CD4-positive, CD25-positive, alpha-beta regulatory T cell (primary cell): ENCODE results near the gene SBK3. TPM values are rescaled to one million over a fixed set of nuclear protein-coding genes. Genes with fewer than 3 reads are reported as not detected.

Experiments used
- ATAC-seq, 2 donors: fragments of 150-1000 bp; cut with Tn5 transposase; one replicate each; pipeline ENCODE4 v1.10.0; 2021; ENCODE audit warnings: low read depth in 2 of 2, moderate number of reproducible peaks in 2 of 2, moderate library complexity in 1 of 2
- DNase-seq, 3 donors: peaks; one replicate each; pipeline versions ENCODE4 v3.0.0 to v3.0.0-alpha.2; 2012 to 2022; ENCODE audit warnings: mixed read lengths in 1 of 3
- H3K27ac ChIP-seq: one replicate; pipeline ENCODE4 v1.7.0; 2013; ENCODE audit warnings: mild to moderate bottlenecking, low read length; ENCODE audit not compliant: insufficient read depth, poor library complexity, severe bottlenecking
- H3K27me3 ChIP-seq: one replicate; pipeline ENCODE4 v1.7.0; 2013; ENCODE audit warnings: low read length; ENCODE audit not compliant: control insufficient read depth, insufficient read depth
- H3K36me3 ChIP-seq: one replicate; pipeline ENCODE4 v1.7.0; 2013; ENCODE audit warnings: mild to moderate bottlenecking, low read length, moderate library complexity; ENCODE audit not compliant: control insufficient read depth, insufficient read depth
- H3K4me1 ChIP-seq: 2 replicates; pipeline ENCODE4 v1.7.0; 2013; ENCODE audit warnings: mild to moderate bottlenecking, low read length; ENCODE audit not compliant: insufficient read depth, control insufficient read depth, poor library complexity, severe bottlenecking
- H3K4me3 ChIP-seq: one replicate; pipeline ENCODE4 v1.7.0; 2013; ENCODE audit warnings: low read depth, mild to moderate bottlenecking, low read length, moderate library complexity
- H3K9me3 ChIP-seq, 2 experiments: 1 replicate in 1 of 2; 2 replicates in 1 of 2; pipeline ENCODE4 v1.7.0; 2013; ENCODE audit warnings: low read length in 2 of 2, mild to moderate bottlenecking in 1 of 2, moderate library complexity in 1 of 2; ENCODE audit not compliant: control insufficient read depth in 2 of 2
- H3K27ac Mint-ChIP-seq, 3 donors: one replicate each; pipeline ENCODE4 v1.8.0; 2020 to 2022; ENCODE audit warnings: mild to moderate bottlenecking in 3 of 3, mixed read lengths in 3 of 3, moderate library complexity in 2 of 3
- H3K27me3 Mint-ChIP-seq: one replicate; pipeline ENCODE4 v1.8.0; 2022; ENCODE audit warnings: mild to moderate bottlenecking, mixed read lengths
- H3K36me3 Mint-ChIP-seq: one replicate; pipeline ENCODE4 v1.8.0; 2020; ENCODE audit warnings: mixed read lengths
- H3K4me1 Mint-ChIP-seq, 4 donors: one replicate each; pipeline ENCODE4 v1.8.0; 2020 to 2022; ENCODE audit warnings: mixed read lengths in 4 of 4, mild to moderate bottlenecking in 1 of 4
- H3K4me3 Mint-ChIP-seq, 4 donors: one replicate each; pipeline ENCODE4 v1.8.0; 2020 to 2022; ENCODE audit warnings: mild to moderate bottlenecking in 4 of 4, mixed read lengths in 4 of 4, moderate library complexity in 3 of 4
- H3K9me3 Mint-ChIP-seq, 7 donors: one replicate each; pipeline ENCODE4 v1.8.0; 2020 to 2022; ENCODE audit warnings: mixed read lengths in 7 of 7, mild to moderate bottlenecking in 3 of 7, moderate library complexity in 2 of 7
- polyA plus RNA-seq, 4 donors: library from polyadenylated mRNA; unstranded; fragments of 300-500 nt; fragmentation: Illumina TruSeq; gene quantifications; one replicate each; pipeline ENCODE4 v1.2.3, GENCODE V29; 2021
- total RNA-seq: library from RNA; stranded (reverse); gene quantifications from one replicate; pipeline ENCODE4 v1.2.3, GENCODE V29; 2022

The SBK3 gene
- total and polyA plus RNA-seq, 5 donors from 2014 or later, result not detected

- Mint-ChIP-seq H3K9me3 (peaks cover 0 to 1% (median 0%) of the 10 kb centered on the region in 7 donors), H3K27me3 (peaks cover 17% of the 10 kb centered on the region), H3K36me3 (no peaks in the 10 kb centered on the region), H3K27ac (no peak overlapping the region), H3K4me3 (no peak overlapping the region), H3K4me1 (no peaks in the 10 kb centered on the region)
- DNase-seq, result no peak
- no peak overlapping the region for H3K27ac ChIP-seq
- no peak overlapping the region for H3K4me3 ChIP-seq
- ATAC-seq, result no peak
- H3K9me3 ChIP-seq, result no peaks in the 10 kb centered on the region
- no peaks in the 10 kb centered on the region for H3K36me3 ChIP-seq
- H3K4me1 ChIP-seq, result no peaks in the 10 kb centered on the region
- H3K27me3 ChIP-seq, result no peaks in the 10 kb centered on the region
Observed at GRCh38 chr19:55567708-55568328, 22.5 kb upstream of the SBK3 start.

DNA sequence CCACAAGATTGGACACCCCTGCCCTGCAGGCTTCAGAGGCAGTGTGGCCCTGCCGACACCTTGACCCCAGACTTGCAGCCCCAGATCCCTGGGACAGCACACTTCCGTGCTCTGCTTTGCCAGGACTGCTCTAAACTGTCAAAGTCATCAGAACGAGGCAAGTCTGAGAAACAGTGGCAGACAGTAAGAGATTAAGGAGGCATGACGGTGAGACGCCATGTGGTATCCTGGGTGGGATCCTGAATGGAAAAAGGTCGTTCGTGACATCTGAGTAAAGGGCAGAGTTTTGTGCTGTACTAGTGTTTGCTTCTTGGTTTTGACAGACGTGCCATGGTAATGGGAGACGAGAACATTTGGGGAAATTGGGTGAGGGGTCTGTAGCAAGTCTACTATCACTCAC lies 21.5 kb upstream of the SBK3 start:
- Mint-ChIP-seq H3K36me3 (no peaks in the 10 kb centered on the region), H3K4me1 (no peaks in the 10 kb centered on the region), H3K9me3 (peaks cover 0 to 1% (median 0%) of the 10 kb centered on the region in 7 donors), H3K27me3 (peaks cover 17% of the 10 kb centered on the region), H3K4me3 (no peak overlapping the region), H3K27ac (no peak overlapping the region)
- H3K36me3 ChIP-seq, result no peaks in the 10 kb centered on the region
- no peak overlapping the region for H3K4me3 ChIP-seq
- no peaks in the 10 kb centered on the region for H3K27me3 ChIP-seq
- DNase-seq (no peak), ATAC-seq (no peak)
- H3K4me1 ChIP-seq, result no peaks in the 10 kb centered on the region
- H3K9me3 ChIP-seq, result no peaks in the 10 kb centered on the region
- H3K27ac ChIP-seq, result no peak overlapping the region

- no peaks in the 10 kb centered on the region for H3K4me1 ChIP-seq
- no peak overlapping the region for H3K4me3 Mint-ChIP-seq
- peaks cover 21% of the 10 kb centered on the region for H3K27me3 Mint-ChIP-seq
- H3K4me1 Mint-ChIP-seq, result no peaks in the 10 kb centered on the region
- no peaks in the 10 kb centered on the region for H3K36me3 ChIP-seq
- H3K36me3 Mint-ChIP-seq, result no peaks in the 10 kb centered on the region
- DNase-seq (no peak), ATAC-seq (no peak)
- H3K4me3 ChIP-seq, result no peak overlapping the region
- H3K9me3 Mint-ChIP-seq, result peaks cover 0 to 2% (median 0%) of the 10 kb centered on the region in 7 donors
- no peaks in the 10 kb centered on the region for H3K27me3 ChIP-seq
- no peak overlapping the region for H3K27ac ChIP-seq
- no peak overlapping the region for H3K27ac Mint-ChIP-seq
- H3K9me3 ChIP-seq, result no peaks in the 10 kb centered on the region
Observed at GRCh38 chr19:55563261-55563690, 17.9 kb upstream of the SBK3 start.

DNA sequence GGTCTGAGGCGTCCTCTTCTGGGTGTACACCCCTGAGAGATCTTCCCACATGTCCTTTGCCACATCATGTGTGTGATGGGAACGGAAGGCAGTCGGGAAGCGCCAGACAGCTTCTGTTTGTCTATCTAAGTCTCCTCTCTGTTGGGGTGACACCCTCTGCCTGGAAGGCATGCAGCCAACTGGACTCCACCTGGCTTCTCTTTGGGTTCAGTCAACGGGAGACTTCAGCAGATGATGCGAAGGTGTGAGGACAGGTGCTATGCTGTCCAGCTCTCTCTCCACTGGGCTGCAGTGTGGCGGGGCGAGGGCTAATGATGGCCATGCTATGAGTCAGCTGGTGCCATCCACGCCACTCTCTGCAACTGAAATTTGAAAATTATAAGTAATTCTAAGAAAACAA lies 14.3 kb upstream of the SBK3 start:
- Histone ChIP-seq H3K4me1 (no peaks in the 10 kb centered on the region), H3K27me3 (no peaks in the 10 kb centered on the region), H3K4me3 (no peak overlapping the region), H3K36me3 (no peaks in the 10 kb centered on the region), H3K27ac (no peak overlapping the region), H3K9me3 (no peaks in the 10 kb centered on the region)
- Mint-ChIP-seq H3K9me3 (peaks cover 0 to 2% (median 0%) of the 10 kb centered on the region in 7 donors), H3K4me1 (no peaks in the 10 kb centered on the region), H3K27ac (no peak overlapping the region), H3K36me3 (no peaks in the 10 kb centered on the region), H3K4me3 (no peak overlapping the region), H3K27me3 (peaks cover 4% of the 10 kb centered on the region)
- ATAC-seq, result no peak
- no peak for DNase-seq

DNA sequence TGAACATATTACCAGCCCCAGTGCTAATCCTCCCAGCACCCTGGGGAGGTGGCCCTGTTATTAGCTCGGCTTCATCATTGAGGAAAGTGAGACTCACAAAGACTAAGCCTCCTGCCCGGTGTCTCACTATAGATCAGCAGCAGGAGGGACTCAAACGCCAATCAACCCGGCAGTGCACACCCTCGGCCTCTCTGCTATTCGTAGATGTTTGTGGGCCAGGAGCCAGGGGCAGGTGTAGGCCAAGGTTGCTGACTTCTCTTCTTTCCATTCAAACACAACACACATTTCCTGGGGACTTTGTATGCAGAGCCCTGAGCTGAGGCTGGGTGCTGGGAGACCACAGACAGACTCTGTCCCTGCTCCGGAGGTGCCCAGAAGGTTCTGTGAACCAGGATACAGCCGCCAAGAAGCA lies 9.4 kb upstream of the SBK3 start:
- H3K4me3 ChIP-seq, result no peak overlapping the region
- H3K27me3 ChIP-seq, result no peaks in the 10 kb centered on the region
- Mint-ChIP-seq H3K9me3 (peaks cover 0 to 2% (median 0%) of the 10 kb centered on the region in 7 donors), H3K4me1 (no peaks in the 10 kb centered on the region), H3K36me3 (no peaks in the 10 kb centered on the region), H3K4me3 (no peak overlapping the region), H3K27ac (no peak overlapping the region), H3K27me3 (peaks cover 6% of the 10 kb centered on the region)
- H3K4me1 ChIP-seq, result no peaks in the 10 kb centered on the region
- H3K9me3 ChIP-seq, result no peaks in the 10 kb centered on the region
- H3K27ac ChIP-seq, result no peak overlapping the region
- H3K36me3 ChIP-seq, result no peaks in the 10 kb centered on the region
- ATAC-seq (no peak), DNase-seq (no peak)

DNA sequence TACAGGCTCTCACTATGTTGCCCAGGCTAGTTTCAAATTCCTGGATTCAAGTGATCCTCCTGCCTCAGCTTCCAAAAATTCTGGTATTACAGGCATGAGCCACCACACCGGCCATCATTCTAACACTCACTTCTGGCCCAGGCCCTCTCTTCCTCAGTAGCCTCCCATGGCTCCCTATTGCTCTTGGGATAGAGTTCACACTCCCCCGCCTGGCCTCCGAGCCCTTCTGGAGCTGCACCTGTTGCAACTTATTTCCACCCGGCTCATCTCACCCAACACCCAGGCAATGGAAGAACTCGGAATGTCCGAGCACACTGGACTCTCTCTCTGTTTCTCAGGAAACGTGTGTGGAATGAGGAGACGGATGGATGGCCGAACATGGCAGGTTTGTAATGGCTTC lies 9.0 kb upstream of the SBK3 start:
- H3K27ac ChIP-seq, result no peak overlapping the region

DNA sequence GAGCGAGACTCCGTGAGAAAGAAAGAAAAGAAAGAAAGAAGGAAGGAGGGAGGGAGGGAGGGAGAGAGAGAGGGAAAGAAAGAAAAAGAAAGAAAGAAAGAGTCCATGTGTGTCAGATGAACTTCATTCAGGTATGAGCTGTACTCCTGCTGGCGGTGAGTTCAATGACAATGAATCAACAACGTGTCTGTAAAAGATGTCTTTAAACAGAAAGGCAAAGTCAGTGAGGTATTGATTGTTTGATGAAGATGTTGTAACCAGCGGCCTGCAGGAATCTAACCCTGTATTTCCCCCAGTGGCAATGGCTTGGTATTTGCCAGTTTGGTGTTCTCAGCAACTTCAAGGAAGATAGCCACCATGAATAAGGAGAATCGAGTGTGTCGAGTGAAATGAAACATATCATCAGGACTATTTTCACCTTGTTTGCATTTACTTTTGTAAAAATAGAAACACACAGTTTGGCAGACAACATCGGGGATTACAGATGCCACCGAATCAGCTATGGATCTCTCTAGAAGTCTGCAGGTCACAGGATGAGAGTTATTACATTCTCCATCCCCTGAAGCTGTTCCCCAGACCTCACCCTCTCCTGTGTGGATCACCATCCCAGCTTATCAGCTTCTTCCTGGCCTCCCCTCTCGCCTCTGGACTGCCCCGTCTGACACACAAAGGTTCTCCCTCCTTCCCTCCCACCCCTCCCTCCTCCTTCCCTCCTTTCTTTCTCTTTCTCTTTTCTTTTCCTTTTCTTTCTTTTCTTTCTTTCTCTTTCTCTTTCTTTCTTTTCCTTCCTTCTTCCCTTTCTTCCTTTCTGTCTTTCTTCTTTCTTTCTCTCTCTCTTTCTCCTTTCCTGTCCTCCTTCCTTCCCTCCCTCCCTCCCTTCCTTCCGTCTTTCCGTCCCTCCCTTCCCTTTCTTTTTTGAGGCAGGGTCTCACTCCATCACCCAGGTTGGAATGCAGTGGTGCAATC lies 8.2 kb upstream of the SBK3 start:
- H3K4me3 ChIP-seq, result no peak overlapping the region
- ATAC-seq (no peak), DNase-seq (no peak)
- H3K36me3 ChIP-seq, result no peaks in the 10 kb centered on the region
- Mint-ChIP-seq H3K4me3 (no peak overlapping the region), H3K9me3 (peaks cover 0 to 2% (median 0%) of the 10 kb centered on the region in 7 donors), H3K27ac (no peak overlapping the region), H3K27me3 (peaks cover 6% of the 10 kb centered on the region), H3K4me1 (no peaks in the 10 kb centered on the region), H3K36me3 (no peaks in the 10 kb centered on the region)
- no peaks in the 10 kb centered on the region for H3K27me3 ChIP-seq
- no peaks in the 10 kb centered on the region for H3K9me3 ChIP-seq
- H3K4me1 ChIP-seq, result no peaks in the 10 kb centered on the region
- no peak overlapping the region for H3K27ac ChIP-seq

More for the DNA sequence above, 9.0 kb upstream of the SBK3 start:
- Histone ChIP-seq H3K4me3 (no peak overlapping the region), H3K27me3 (no peaks in the 10 kb centered on the region), H3K36me3 (no peaks in the 10 kb centered on the region), H3K4me1 (no peaks in the 10 kb centered on the region), H3K9me3 (no peaks in the 10 kb centered on the region)
- H3K4me3 Mint-ChIP-seq, result no peak overlapping the region
- peaks cover 0 to 2% (median 0%) of the 10 kb centered on the region in 7 donors for H3K9me3 Mint-ChIP-seq
- no peak for ATAC-seq
- H3K4me1 Mint-ChIP-seq, result no peaks in the 10 kb centered on the region
- H3K27me3 Mint-ChIP-seq, result peaks cover 6% of the 10 kb centered on the region
- no peak for DNase-seq
- no peaks in the 10 kb centered on the region for H3K36me3 Mint-ChIP-seq
- no peak overlapping the region for H3K27ac Mint-ChIP-seq
